Neural cell (in vitro differentiated cells): ENCODE measurements around the gene GPR146. TPM values are rescaled to one million over a fixed set of nuclear protein-coding genes. Genes with fewer than 3 reads are reported as not detected.

Source experiments
- H2AFZ ChIP-seq: fragments of 200-600, 300-800 bp; sonication (generic), shearing (Covaris generic); 2 replicates; pipeline ENCODE4 v1.6.0; 2014; ENCODE audit warnings: low read depth, mild to moderate bottlenecking, antibody characterized with exemption, low read length, moderate library complexity
- H3F3A ChIP-seq: fragments of 200-600 bp; shearing (Covaris generic); 2 replicates; pipeline ENCODE4 v1.6.1; 2016; ENCODE audit warnings: mild to moderate bottlenecking, moderate library complexity, mixed read lengths, antibody characterized with exemption, low read length; ENCODE audit not compliant: insufficient read depth, poor library complexity, severe bottlenecking
- H3K27ac ChIP-seq: fragments of 200-600, 300-800 bp; sonication (generic), shearing (Covaris generic); 2 replicates; pipeline ENCODE4 v1.5.1; 2014; ENCODE audit warnings: mild to moderate bottlenecking, low read length, moderate library complexity
- H3K27me3 ChIP-seq: fragments of 300-800, 200-600 bp; sonication (generic), shearing (Covaris generic); 2 replicates; pipeline ENCODE4 v1.6.0; 2014; ENCODE audit warnings: mild to moderate bottlenecking, low read depth, low read length, moderate library complexity; ENCODE audit not compliant: insufficient read depth
- H3K36me3 ChIP-seq: fragments of 300-800, 200-600 bp; sonication (generic), shearing (Covaris generic); 2 replicates; pipeline ENCODE4 v1.5.1; 2014; ENCODE audit warnings: mild to moderate bottlenecking, antibody characterized with exemption, low read length, moderate library complexity; ENCODE audit not compliant: insufficient read depth
- H3K4me2 ChIP-seq: fragments of 300-800, 200-600 bp; sonication (generic), shearing (Covaris generic); 2 replicates; pipeline ENCODE4 v1.6.0; 2014; ENCODE audit warnings: mild to moderate bottlenecking, low read length
- H3K4me3 ChIP-seq: fragments of 300-800, 200-600 bp; sonication (generic), shearing (Covaris generic); 2 replicates; pipeline ENCODE4 v1.5.1; 2014; ENCODE audit warnings: mild to moderate bottlenecking, low read length, moderate library complexity
- H3K79me2 ChIP-seq: fragments of 200-600 bp; shearing (Covaris generic); replicated peaks from 2 replicates; pipeline ENCODE4 v1.6.0; 2014; ENCODE audit warnings: mild to moderate bottlenecking, low read length, moderate library complexity; ENCODE audit not compliant: insufficient read depth
- H3K9ac ChIP-seq: fragments of 300-800, 200-600 bp; sonication (generic), shearing (Covaris generic); 2 replicates; pipeline ENCODE4 v1.6.1; 2016; ENCODE audit warnings: mild to moderate bottlenecking, low read length, mixed read lengths
- H3K9me2 ChIP-seq: fragments of 200-600 bp; shearing (Covaris generic); 2 replicates; pipeline ENCODE4 v1.6.1; 2016; ENCODE audit warnings: mild to moderate bottlenecking, low read length, mixed read lengths; ENCODE audit not compliant: insufficient read depth
- H3K9me3 ChIP-seq: fragments of 200-600, 300-800 bp; sonication (generic), shearing (Covaris generic); 2 replicates; pipeline ENCODE4 v1.6.1; 2016; ENCODE audit warnings: mild to moderate bottlenecking, mixed run types, low read length, moderate library complexity, mixed read lengths
- H4K20me1 ChIP-seq: fragments of 200-600 bp; shearing (Covaris generic); 2 replicates; pipeline ENCODE4 v1.6.1; 2016; ENCODE audit warnings: mild to moderate bottlenecking, mixed run types; ENCODE audit not compliant: insufficient read depth
- CTCF ChIP-seq: fragments of 450-650 bp; IDR thresholded peaks from 2 replicates; pipeline ENCODE4 v1.5.1; 2014; ENCODE audit warnings: antibody characterized with exemption, mild to moderate bottlenecking, moderate library complexity; ENCODE audit not compliant: poor library complexity, severe bottlenecking
- EP300 ChIP-seq: fragments of 450-650 bp; conservative IDR thresholded peaks from 2 replicates; pipeline ENCODE4 v1.6.1; 2014; ENCODE audit warnings: antibody characterized with exemption, mild to moderate bottlenecking, moderate library complexity; ENCODE audit not compliant: poor library complexity, severe bottlenecking
- MXI1 ChIP-seq: fragments of 450-650 bp; conservative IDR thresholded peaks from 2 replicates; pipeline ENCODE4 v1.6.1; 2014; ENCODE audit warnings: antibody characterized with exemption, mild to moderate bottlenecking; ENCODE audit not compliant: poor library complexity, severe bottlenecking
- POLR2AphosphoS5 ChIP-seq: IDR thresholded peaks from 2 replicates; pipeline ENCODE4 v1.6.1; 2012
- RAD21 ChIP-seq: fragments of 450-650 bp; conservative IDR thresholded peaks from 2 replicates; pipeline ENCODE4 v1.6.1; 2014; ENCODE audit warnings: antibody characterized with exemption, mild to moderate bottlenecking, moderate library complexity
- REST ChIP-seq: IDR thresholded peaks from 2 replicates; pipeline ENCODE4 v1.6.1; 2012; ENCODE audit warnings: borderline replicate concordance
- SMC3 ChIP-seq: fragments of 450-650 bp; conservative IDR thresholded peaks from 2 replicates; pipeline ENCODE4 v1.6.1; 2014; ENCODE audit warnings: antibody characterized with exemption, mild to moderate bottlenecking, moderate library complexity; ENCODE audit not compliant: poor library complexity
- TAF1 ChIP-seq: IDR thresholded peaks from 2 replicates; pipeline ENCODE4 v1.6.1; 2012; ENCODE audit warnings: low read depth
- polyA minus RNA-seq: library from RNA; depleted of rRNA, polyadenylated mRNA; stranded (reverse); fragments of >200 nt; gene quantifications from 2 replicates; pipeline ENCODE4 v1.2.3, GENCODE V29; 2014
- polyA plus RNA-seq: library from polyadenylated mRNA; depleted of rRNA; stranded (reverse); fragments of >200 nt; gene quantifications from 2 replicates; pipeline ENCODE4 v1.2.3, GENCODE V29; 2014

The GPR146 gene, protein sequence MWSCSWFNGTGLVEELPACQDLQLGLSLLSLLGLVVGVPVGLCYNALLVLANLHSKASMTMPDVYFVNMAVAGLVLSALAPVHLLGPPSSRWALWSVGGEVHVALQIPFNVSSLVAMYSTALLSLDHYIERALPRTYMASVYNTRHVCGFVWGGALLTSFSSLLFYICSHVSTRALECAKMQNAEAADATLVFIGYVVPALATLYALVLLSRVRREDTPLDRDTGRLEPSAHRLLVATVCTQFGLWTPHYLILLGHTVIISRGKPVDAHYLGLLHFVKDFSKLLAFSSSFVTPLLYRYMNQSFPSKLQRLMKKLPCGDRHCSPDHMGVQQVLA
- polyA plus RNA-seq (not detected in 2 replicates), polyA minus RNA-seq (0.97 TPM in 1 of 2 replicates, not detected in the other)

GRCh38 chr7:1044189-1045068 lies at the start of gene GPR146:
Gene GPR146, plus strand, starts transcription at chr7:1044546. Its CDS starts 12,970 bp downstream, at chr7:1057516.
- no peaks in the 10 kb centered on the region for H3K36me3 ChIP-seq
- H3K9me3 ChIP-seq, result no peaks in the 10 kb centered on the region
- no peaks in the 10 kb centered on the region for H3K9me2 ChIP-seq
- H3K4me3 ChIP-seq, result peak within 1 kb of the TSS; percentile 80
- no peaks in the 10 kb centered on the region for H3K27me3 ChIP-seq
- no peaks in the 10 kb centered on the region for H3K79me2 ChIP-seq
- H3F3A ChIP-seq, result no peaks in the 10 kb centered on the region
- H3K9ac ChIP-seq, result peak within 1 kb of the TSS; percentile 69
- H3K27ac ChIP-seq, result no peak within 1 kb of the TSS
- H2AFZ ChIP-seq, result no peak within 1 kb of the TSS
- no peaks in the 10 kb centered on the region for H4K20me1 ChIP-seq
- peak within 1 kb of the TSS; percentile 55 for H3K4me2 ChIP-seq
- peak; percentile 35 for TF ChIP-seq RAD21
- no peak for TF ChIP-seq EP300
- no peak for TF ChIP-seq TAF1
- peak; percentile 41 for TF ChIP-seq SMC3
- peak; percentile 82 for TF ChIP-seq CTCF
- peak; percentile 81 for TF ChIP-seq MXI1
- TF ChIP-seq POLR2AphosphoS5, result no peak
- no peak for TF ChIP-seq REST

DNA sequence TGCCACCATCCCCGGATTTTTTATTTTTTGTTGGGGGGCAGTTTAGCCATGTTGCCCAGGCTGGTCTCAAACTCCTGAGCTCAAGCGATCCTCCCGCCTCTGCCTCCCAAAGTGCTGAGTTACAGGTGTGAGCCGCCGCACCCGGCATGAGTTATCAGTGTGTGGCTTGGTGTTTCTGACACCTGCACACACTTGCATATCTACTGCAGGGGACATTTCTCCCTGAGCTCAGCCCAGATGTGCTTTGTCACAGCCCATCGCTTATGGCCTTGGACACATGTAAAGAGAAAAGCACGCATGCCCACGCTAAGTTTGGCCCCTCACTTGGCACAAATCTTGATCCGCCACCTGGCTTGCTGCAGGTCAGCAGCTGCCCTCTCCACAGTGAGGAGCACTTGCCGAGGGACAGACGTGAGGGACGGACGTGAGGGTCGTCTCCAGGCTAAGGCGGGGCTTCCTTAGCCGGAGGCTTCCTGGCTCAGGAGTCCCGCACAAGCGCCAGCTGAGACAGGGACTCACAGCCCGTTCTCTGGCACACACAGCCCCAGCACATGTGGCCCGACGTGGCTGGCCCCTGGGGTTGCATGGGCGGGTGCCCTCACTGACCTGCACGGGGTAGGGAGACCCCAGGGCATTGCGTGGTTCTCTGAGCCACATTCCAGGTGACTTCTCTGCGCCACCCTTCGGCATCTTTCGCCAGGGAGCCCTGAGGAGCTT lies 49.6 kb upstream of the GPR146 start:
- Histone ChIP-seq H3K9ac (no peak overlapping the region), H3F3A (no peaks in the 10 kb centered on the region), H3K4me2 (no peak overlapping the region), H2AFZ (no peak overlapping the region), H3K27me3 (no peaks in the 10 kb centered on the region), H3K4me3 (no peak overlapping the region), H4K20me1 (no peaks in the 10 kb centered on the region), H3K27ac (no peak overlapping the region), H3K36me3 (no peaks in the 10 kb centered on the region), H3K79me2 (no peaks in the 10 kb centered on the region), H3K9me3 (no peaks in the 10 kb centered on the region), H3K9me2 (no peaks in the 10 kb centered on the region)
- TF ChIP-seq REST (no peak), SMC3 (no peak)
